Uterus (tissue), 4 donors: Measurements from ENCODE around the gene CCNQ. TPM values are rescaled to one million over a fixed set of nuclear protein-coding genes. Genes with fewer than 3 reads are reported as not detected.

ENCODE experiments used
- DNase-seq, 2 donors: peaks; one replicate each; pipeline ENCODE4 v3.0.0-alpha.2; 2019 to 2020
- H3K27ac ChIP-seq, 2 donors: fragments of 200-600 bp; sonication (generic); 1 replicate in 1 of 2; 2 replicates in 1 of 2; pipeline ENCODE4 v1.5.1; 2016 to 2018
- H3K27me3 ChIP-seq, 2 donors: fragments of 200-600 bp; sonication (generic); one replicate each; pipeline ENCODE4 v1.5.1; 2018 to 2019; ENCODE audit warnings: control low read depth in 1 of 2
- H3K36me3 ChIP-seq, 2 donors: fragments of 200-600 bp; sonication (generic); one replicate each; pipeline ENCODE4 v1.5.1; 2019; ENCODE audit warnings: control low read depth in 1 of 2
- H3K4me1 ChIP-seq, 2 donors: fragments of 200-600 bp; sonication (generic); one replicate each; pipeline ENCODE4 v1.5.1; 2018 to 2019; ENCODE audit warnings: control low read depth in 1 of 2
- H3K4me3 ChIP-seq, 2 donors: fragments of 200-600 bp; sonication (generic); 1 replicate in 1 of 2; 2 replicates in 1 of 2; pipeline ENCODE4 v1.5.1; 2018 to 2019; ENCODE audit warnings: mild to moderate bottlenecking in 1 of 2
- H3K9me3 ChIP-seq, 2 donors: fragments of 200-600 bp; sonication (generic); one replicate each; pipeline ENCODE4 v1.5.1; 2019; ENCODE audit warnings: control low read depth in 1 of 2
- CTCF ChIP-seq, 4 experiments: fragments of 200-600 bp in 2 of 4; fragments of 450-650 bp in 2 of 4; sonication (generic) in 2 of 4; IDR thresholded peaks; one replicate each; pipeline ENCODE4 v1.5.1; 2016 to 2019; ENCODE audit warnings: antibody characterized with exemption in 4 of 4, mild to moderate bottlenecking in 2 of 4, moderate library complexity in 1 of 4
- POLR2A ChIP-seq, 2 donors: fragments of 450-650 bp; IDR thresholded peaks; one replicate each; pipeline ENCODE4 v1.6.1; 2016; ENCODE audit warnings: antibody characterized with exemption in 2 of 2, mild to moderate bottlenecking in 1 of 2, moderate library complexity in 1 of 2
- intact Hi-C: fragments of 100-400 bp; cut with DNase I; formaldehyde crosslinking; loops from one replicate; pipeline ENCODE4 v1.15.1; 2023; ENCODE audit warnings: low total_unique reads
- total RNA-seq, 4 donors: library from RNA; depleted of rRNA in 3 of 4; stranded (reverse); fragments of >200 nt in 3 of 4; gene quantifications; one replicate each; pipeline versions ENCODE4 v1.1.0 to v1.2.4, GENCODE V29; 2014 to 2023
- donor health status: DM: yes; HTN: yes; CAD: no.

Gene CCNQ
- total RNA-seq, 4 donors from 2014 or later = 14.9 to 94.5 (median 29.3) TPM

DNA sequence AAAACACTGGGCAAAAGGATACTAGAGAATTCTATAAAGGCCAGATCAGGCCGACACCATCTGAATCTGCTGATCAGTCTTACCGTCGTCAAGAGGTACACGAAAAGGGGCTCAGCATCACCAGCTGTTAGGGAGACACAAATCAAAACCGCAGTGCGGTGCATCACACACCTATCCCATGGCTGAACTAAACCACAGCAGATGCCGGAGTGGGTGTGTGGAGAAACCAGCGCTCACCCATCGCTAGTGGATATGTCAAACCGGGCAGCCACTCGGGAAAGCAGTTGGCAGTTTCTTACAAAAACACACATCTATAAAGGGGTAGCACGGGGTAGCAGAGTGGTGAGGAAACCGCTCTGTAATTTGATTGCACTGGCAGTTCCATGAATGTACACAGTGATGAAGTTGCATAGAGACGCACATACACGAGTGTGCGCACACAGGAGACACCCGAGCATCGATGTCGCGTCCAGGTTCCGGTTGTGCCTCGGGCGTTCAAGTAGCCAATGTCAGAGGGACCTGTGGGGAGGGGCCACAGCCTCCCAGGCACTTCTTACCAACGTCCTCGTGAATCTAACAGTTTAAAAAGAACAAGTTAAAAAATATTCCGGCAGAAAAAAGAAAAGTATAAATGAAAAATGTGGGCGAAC, 23.1 kb upstream of the CCNQ start:
- Histone ChIP-seq H3K36me3 (no peaks in the 10 kb centered on the region), H3K4me3 (no peak overlapping the region), H3K27ac (no peak overlapping the region), H3K4me1 (no peaks in the 10 kb centered on the region), H3K27me3 (no peaks in the 10 kb centered on the region), H3K9me3 (no peaks in the 10 kb centered on the region)
- peak in 1 of 2 donors; percentile 5 for DNase-seq
- intact Hi-C loops = no loop called here
- TF ChIP-seq POLR2A (IDR thresholded peaks at IDR 0.05) (no peak), CTCF (IDR thresholded peaks at IDR 0.05) (no peak)

DNA sequence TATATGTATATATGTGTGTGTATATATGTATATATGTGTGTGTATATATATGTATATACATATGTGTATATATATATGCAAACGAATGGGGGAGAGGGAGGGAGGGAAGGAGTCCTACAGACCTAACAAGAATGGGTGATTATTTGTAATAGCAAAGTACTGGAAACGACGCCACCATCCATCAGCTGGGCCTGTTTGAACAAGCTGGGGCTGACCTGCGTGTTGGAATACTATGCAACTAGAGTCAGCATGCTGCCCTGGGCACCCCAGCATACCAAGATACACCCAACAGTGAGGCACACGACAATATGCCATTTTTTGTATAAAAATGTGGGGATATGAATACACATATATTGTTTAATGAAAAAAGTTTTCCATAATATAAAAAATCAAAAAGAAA, 21.6 kb upstream of the CCNQ start:
- intact Hi-C loops = no loop called here
- no peak overlapping the region for H3K4me3 ChIP-seq
- no peaks in the 10 kb centered on the region for H3K27me3 ChIP-seq
- H3K36me3 ChIP-seq = no peaks in the 10 kb centered on the region
- H3K9me3 ChIP-seq = no peaks in the 10 kb centered on the region
- no peak overlapping the region for H3K27ac ChIP-seq
- TF ChIP-seq CTCF (IDR thresholded peaks at IDR 0.05) (no peak), POLR2A (IDR thresholded peaks at IDR 0.05) (no peak)
- H3K4me1 ChIP-seq = no peaks in the 10 kb centered on the region
- no peak for DNase-seq

DNA sequence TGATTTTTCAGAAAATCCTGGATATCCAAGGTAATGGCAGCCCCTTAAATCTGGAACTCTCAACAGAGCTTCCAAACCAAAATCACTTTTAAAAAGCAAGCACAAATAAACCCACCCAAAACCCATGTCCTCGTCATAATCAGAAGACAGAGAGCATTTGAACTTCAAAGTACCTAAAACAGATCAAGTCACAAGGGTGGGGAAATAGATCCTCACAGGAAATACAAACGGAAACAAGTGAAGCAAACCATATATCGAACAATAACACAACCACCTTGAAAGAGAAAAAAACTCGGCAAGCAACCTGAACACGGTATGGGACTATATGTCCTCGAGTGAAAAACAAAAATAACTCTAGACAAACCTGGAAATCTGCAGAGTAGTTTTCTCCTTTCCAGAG, 15.9 kb upstream of the CCNQ start:
- no peak overlapping the region for H3K4me3 ChIP-seq
- H3K9me3 ChIP-seq = no peaks in the 10 kb centered on the region
- no peaks in the 10 kb centered on the region for H3K27me3 ChIP-seq
- intact Hi-C loops = no loop called here
- no peak for TF ChIP-seq POLR2A (IDR thresholded peaks at IDR 0.05)
- TF ChIP-seq CTCF (IDR thresholded peaks at IDR 0.05) = no peak
- no peaks in the 10 kb centered on the region for H3K36me3 ChIP-seq
- no peak for DNase-seq
- H3K27ac ChIP-seq = no peak overlapping the region
- H3K4me1 ChIP-seq = no peaks in the 10 kb centered on the region

DNA sequence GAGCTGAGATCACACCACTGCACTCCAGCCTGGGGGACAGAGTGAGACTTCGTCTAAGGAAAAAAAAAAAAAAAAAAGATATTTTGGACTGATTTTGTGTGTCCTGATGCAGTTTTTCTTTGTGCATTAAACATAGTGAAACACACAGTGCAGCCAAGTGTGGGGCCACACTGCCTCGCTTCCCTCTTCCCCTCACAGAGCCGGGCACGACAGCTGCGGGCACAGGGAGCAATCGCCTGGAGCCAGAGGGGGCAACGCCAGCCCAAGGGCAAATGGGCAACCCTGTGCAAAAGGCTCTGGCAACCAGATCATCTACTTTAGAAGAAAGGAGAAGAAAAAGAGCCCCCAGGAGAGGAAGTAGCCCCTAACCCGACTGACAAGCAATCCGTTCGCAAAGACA, 13.5 kb upstream of the CCNQ start:
- Histone ChIP-seq H3K36me3 (no peaks in the 10 kb centered on the region), H3K9me3 (no peaks in the 10 kb centered on the region), H3K27ac (no peak overlapping the region), H3K4me3 (no peak overlapping the region), H3K27me3 (no peaks in the 10 kb centered on the region), H3K4me1 (peaks cover 0 to 4% of the 10 kb centered on the region in 2 donors)
- no peak for DNase-seq
- intact Hi-C loops = no loop called here
- TF ChIP-seq POLR2A (IDR thresholded peaks at IDR 0.05) (no peak), CTCF (IDR thresholded peaks at IDR 0.05) (no peak)

DNA sequence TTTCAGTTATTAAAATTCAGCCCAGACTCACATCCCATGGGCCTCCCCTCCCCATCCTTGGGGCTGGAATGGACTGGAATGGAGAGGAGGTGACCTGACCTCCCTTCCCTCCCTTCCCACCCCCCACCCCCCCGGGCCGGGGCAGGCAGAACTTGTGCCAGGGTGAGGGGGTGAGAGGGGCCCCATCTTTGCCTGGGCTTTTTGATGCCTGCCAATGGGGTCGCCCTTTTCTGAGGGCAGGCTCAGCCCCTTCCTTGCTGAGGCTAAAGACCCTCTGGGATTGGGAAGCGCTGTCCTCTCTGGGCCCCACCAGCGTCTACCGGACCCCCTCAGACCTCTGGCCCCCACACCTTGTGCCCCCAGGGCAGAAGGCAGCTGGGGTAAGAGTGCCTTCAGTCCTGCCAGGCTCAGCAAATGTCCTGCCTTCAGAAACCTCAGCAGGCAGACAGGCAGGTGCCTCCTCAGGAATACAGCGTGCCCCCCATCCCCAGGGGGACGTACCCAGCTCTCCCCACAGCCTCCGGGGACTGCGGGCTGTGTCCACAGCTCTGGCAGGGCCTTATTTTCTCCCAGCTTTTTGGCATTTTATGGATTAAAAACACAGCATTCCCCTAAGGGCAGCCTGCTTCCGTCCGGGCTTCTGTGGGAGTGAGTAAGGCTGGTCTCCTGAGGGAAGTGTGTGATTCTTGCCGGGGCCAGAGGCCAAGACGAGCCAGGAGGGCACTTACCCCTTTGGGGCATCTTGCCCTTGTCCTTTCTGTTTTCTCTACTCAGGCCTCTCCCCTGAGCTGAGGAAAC, 12.6 kb upstream of the CCNQ start:
- Histone ChIP-seq H3K36me3 (no peaks in the 10 kb centered on the region), H3K27ac (no peak overlapping the region), H3K9me3 (no peaks in the 10 kb centered on the region), H3K4me1 (peaks cover 0 to 4% of the 10 kb centered on the region in 2 donors), H3K27me3 (no peaks in the 10 kb centered on the region), H3K4me3 (no peak overlapping the region)
- intact Hi-C loops = no loop called here
- peak in 1 of 2 donors; percentile 7 for DNase-seq
- TF ChIP-seq POLR2A (IDR thresholded peaks at IDR 0.05) (no peak), CTCF (IDR thresholded peaks at IDR 0.05) (no peak)
